VCaP (cell line): ENCODE measurements around the gene TNFSF18.
"Not testable (repeated sequence)": the region's sequence is repeated elsewhere in the genome, so short reads cannot be mapped to it uniquely, and the experiment has no call there.

Experiments
- H3K27ac ChIP-seq: fragments of 450-650 bp; 2 replicates; pipeline ENCODE4 v1.5.1; 2017
- TF ChIP-seq, protein P1 (sequence below): fragments of 450-650 bp; conservative IDR thresholded peaks from 2 replicates; pipeline ENCODE4 v1.5.1; 2017; ENCODE audit warnings: mild to moderate bottlenecking, moderate library complexity

Gene TNFSF18

DNA sequence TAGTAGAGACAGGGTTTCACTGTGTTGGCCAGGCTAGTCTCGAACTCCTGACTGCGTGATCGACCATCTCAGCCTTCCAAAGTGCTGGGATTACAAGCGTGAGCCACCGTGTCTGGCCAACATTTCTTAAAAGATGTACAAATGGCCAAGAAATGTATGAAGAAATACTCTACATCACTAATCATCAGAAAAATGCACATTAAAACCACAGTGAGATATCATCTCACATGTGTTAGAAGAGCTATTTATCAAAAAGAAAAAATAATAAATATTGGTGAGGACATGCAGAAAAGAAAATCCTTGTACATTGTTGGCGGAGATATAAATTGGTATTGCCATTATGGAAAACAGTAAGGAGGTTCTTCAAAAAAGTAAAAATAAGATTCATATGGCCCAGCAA lies 33.6 kb upstream of the TNFSF18 start:
- H3K27ac ChIP-seq, result no peak overlapping the region
- TF ChIP-seq, protein P1, sequence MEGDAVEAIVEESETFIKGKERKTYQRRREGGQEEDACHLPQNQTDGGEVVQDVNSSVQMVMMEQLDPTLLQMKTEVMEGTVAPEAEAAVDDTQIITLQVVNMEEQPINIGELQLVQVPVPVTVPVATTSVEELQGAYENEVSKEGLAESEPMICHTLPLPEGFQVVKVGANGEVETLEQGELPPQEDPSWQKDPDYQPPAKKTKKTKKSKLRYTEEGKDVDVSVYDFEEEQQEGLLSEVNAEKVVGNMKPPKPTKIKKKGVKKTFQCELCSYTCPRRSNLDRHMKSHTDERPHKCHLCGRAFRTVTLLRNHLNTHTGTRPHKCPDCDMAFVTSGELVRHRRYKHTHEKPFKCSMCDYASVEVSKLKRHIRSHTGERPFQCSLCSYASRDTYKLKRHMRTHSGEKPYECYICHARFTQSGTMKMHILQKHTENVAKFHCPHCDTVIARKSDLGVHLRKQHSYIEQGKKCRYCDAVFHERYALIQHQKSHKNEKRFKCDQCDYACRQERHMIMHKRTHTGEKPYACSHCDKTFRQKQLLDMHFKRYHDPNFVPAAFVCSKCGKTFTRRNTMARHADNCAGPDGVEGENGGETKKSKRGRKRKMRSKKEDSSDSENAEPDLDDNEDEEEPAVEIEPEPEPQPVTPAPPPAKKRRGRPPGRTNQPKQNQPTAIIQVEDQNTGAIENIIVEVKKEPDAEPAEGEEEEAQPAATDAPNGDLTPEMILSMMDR, result no peak

DNA sequence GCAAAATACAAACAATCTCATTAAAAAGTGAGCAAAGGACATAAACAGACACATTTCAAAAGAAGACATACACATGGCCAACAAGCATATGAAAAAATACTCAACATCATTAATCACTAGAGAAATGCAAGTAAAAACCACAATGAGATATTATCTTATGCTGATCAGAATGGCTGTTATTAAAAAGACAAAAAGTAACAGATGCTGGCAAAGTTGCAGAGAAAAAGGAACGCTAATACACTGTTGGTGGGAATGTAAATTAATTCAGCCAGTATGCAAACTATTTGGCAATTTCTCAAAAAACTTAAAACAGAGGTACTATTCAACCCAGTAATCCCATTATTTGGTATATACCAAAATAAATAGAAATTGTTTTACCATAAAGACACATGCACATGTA lies 32.2 kb upstream of the TNFSF18 start:
- TF ChIP-seq, protein P1, result no peak
- H3K27ac ChIP-seq, result no peak overlapping the region

DNA sequence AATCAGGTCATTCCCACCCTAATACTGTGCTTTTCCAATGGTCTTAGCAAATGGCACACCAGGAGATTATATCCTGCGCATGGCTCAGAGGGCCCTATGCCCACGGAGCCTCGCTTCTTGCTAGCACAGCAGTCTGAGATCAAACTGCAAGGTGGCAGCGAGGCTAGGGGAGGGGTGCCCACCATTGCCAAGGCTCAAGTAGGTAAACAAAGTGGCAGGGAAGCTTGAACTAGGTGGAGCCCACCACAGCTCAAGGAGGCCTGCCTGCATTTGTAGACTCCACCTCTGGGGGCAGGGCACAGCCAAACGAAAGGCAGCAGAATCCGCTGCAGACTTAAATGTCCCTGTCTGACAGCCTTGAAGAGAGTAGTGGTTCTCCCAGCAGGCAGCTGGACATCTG lies 23.5 kb upstream of the TNFSF18 start:
- not testable (repeated sequence) for H3K27ac ChIP-seq

DNA sequence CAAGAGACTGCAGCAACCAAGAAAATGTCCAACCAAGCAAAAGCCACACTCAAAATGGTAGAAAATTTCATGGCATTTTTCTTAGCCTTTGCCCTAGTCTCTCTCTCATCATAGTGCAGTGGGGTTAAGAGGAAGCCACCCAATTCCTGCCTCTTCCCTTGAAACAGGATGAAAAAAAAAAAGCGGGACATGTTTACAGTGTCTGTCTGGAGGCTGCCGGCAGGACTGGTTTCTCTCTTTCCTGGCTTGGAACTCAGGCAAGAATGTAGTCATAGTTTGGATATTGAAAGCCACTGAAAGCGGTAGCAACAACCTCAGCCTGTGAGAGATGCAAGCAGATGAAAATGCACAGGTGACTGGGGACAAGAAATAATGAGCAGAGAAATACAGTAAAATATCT lies 13.3 kb upstream of the TNFSF18 start:
- H3K27ac ChIP-seq, result no peak overlapping the region
- TF ChIP-seq, protein P1, result no peak

DNA sequence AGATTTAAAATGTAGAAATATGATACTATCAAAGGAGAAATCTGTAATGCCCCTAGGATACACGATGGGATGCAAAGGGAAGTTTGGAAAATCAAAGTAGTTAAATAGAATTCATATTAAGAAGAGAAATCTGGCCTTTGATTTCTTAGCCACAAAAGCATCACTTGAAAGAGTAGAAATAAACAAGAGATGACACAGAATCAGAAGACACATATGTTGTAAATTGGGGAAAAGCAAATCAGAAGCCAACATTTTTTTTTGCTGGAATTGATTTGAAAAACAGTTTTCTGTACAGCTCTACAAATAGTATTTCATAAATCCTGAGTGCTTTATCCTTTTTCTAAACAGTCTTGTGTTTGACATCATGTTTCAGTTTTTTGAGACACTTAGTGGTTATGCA lies 12.4 kb upstream of the TNFSF18 start:
- TF ChIP-seq, protein P1, result no peak
- no peak overlapping the region for H3K27ac ChIP-seq

DNA sequence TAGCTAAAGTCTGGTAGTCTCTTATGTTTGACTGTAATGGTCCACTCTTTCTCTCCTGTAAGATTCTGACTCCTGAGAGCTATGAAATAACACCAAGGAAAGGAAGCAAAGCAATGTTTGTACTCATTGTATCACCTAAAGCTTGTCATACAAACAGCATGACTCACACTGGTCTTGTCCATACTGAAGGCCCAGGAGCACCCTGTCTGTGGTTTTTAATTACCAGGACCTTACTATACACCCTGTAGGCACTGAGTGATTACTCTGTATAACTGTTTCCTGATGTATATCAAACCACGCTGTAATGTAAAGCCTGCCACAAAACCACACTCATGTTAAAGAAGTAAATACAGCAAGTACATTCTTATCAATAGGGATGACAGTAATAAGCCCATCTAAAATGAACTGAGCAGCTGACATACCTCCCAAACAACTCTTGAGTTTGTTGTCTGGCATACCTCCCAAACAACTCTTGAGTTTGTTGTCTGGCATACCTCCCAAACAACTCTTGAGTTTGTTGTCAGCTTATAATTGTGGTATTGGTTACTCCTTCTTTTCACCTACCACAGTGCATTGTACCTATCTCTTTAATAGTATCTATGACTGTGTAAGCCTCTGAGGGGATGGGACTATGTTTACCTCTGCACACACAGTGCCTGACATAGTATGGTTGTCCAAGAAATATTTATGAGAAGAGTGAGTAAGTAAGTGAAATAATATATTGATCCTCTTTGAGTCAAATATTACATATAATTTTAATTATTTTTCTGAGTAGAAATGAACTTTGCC lies 11.6 kb upstream of the TNFSF18 start:
- no peak overlapping the region for H3K27ac ChIP-seq
- TF ChIP-seq, protein P1, result no peak

DNA sequence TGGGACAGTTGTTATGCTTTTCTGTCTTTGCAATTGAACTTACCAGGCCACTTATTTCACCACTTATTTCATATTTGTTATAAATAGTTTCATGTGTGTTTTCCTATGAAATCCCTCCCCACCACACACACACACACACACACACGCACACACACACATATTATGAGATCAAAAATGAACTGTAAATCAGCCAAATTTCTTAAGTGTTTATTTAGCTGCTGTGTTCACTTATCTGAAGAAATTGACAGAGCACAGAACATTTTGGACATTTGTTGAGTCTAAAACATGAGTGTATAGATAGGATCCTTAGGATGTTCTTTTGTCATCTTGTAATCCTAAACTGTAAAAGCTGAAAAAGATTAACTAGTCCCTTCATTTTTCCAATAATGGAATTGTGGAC lies 7.8 kb upstream of the TNFSF18 start:
- no peak overlapping the region for H3K27ac ChIP-seq
- TF ChIP-seq, protein P1, result no peak

DNA sequence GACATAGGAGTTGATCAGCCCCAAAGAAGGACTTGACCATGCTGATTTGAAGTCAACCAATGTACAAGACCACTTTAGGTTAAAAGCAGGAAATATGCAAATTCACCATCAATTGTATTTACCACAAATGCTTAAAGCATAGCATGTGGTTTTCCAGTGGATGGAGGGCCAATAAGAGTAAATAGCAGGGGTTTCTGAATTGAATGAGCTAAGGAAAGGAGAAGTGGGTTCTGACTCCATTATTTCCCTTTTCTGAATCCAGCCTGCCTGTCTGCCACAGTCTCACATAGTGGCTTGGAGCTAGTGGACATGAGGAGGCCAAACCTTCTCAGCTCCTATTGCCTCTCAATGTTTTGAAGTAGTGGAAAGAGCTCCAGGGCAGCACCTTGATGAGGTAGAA lies 7.2 kb upstream of the TNFSF18 start:
- no peak overlapping the region for H3K27ac ChIP-seq
- TF ChIP-seq, protein P1, result no peak
